Measurements from ENCODE around the gene RPIA. TPM values are rescaled to one million over a fixed set of nuclear protein-coding genes. Genes with fewer than 3 reads are reported as not detected.
"Not testable (repeated sequence)": the region's sequence is repeated elsewhere in the genome, so short reads cannot be mapped to it uniquely, and the experiment has no call there.

The RPIA gene
- total RNA-seq (24.2 TPM), polyA plus RNA-seq (10 to 100 TPM; 41.8 to 51.9 (median 44.4) TPM)

GRCh38 chr2:88691339-88692183, at the start of gene RPIA:
Gene RPIA (plus strand): TSS chr2:88691673. CDS start chr2:88691699, 26 bp downstream.
- H3K4me3 ChIP-seq (ENCODE audit: low read depth, low read length) = peak within 1 kb of the TSS; percentile 98
- no peaks in the 10 kb centered on the region for H3K36me3 ChIP-seq (ENCODE audit: control insufficient read depth, insufficient read depth, low read length)
- H3K27ac Mint-ChIP-seq = peak within 1 kb of the TSS; percentile 96 to 98 (median 97)
- DNase-seq = peak; percentile 99
- no peaks in the 10 kb centered on the region for H3K9me3 ChIP-seq (ENCODE audit: control insufficient read depth in 2 of 2, low read length in 2 of 2)
- peak within 1 kb of the TSS; percentile 95 to 99 (median 98) for H3K4me3 Mint-ChIP-seq
- H3K36me3 Mint-ChIP-seq = peaks cover 6% of the 10 kb centered on the region
- peak within 1 kb of the TSS; percentile 89 for H3K27ac ChIP-seq (ENCODE audit: insufficient read depth, low read length, poor library complexity, severe bottlenecking)
- peaks cover 24 to 67% (median 53%) of the 10 kb centered on the region in 4 donors for H3K4me1 Mint-ChIP-seq
- H3K9me3 Mint-ChIP-seq = no peaks in the 10 kb centered on the region
- peak; percentile 97 for ATAC-seq (ENCODE audit: low read depth in 2 of 2)
- no peaks in the 10 kb centered on the region for H3K27me3 ChIP-seq (ENCODE audit: control insufficient read depth, insufficient read depth, low read length)
- H3K27me3 Mint-ChIP-seq = no peaks in the 10 kb centered on the region
- H3K4me1 ChIP-seq (ENCODE audit: control insufficient read depth, insufficient read depth, low read length, poor library complexity, severe bottlenecking) = peaks cover 24% of the 10 kb centered on the region

GRCh38 chr2:88642278-88642677, 49.2 kb upstream of the RPIA start:
- no peak overlapping the region for H3K4me3 Mint-ChIP-seq
- DNase-seq (no peak), ATAC-seq (ENCODE audit: low read depth in 2 of 2) (no peak)
- H3K27ac ChIP-seq (ENCODE audit: insufficient read depth, low read length, poor library complexity, severe bottlenecking) = no peak overlapping the region
- H3K27ac Mint-ChIP-seq = no peak overlapping the region
- H3K9me3 ChIP-seq (ENCODE audit: control insufficient read depth in 2 of 2, low read length in 2 of 2) = peaks cover 6 to 8% of the 10 kb centered on the region in 2 experiments
- H3K36me3 ChIP-seq (ENCODE audit: control insufficient read depth, insufficient read depth, low read length) = no peaks in the 10 kb centered on the region
- H3K4me1 ChIP-seq (ENCODE audit: control insufficient read depth, insufficient read depth, low read length, poor library complexity, severe bottlenecking) = no peaks in the 10 kb centered on the region
- peaks cover 54% of the 10 kb centered on the region for H3K27me3 Mint-ChIP-seq
- H3K27me3 ChIP-seq (ENCODE audit: control insufficient read depth, insufficient read depth, low read length) = peaks cover 3% of the 10 kb centered on the region
- H3K9me3 Mint-ChIP-seq = peaks cover 0 to 17% (median 2%) of the 10 kb centered on the region in 7 donors
- no peak overlapping the region for H3K4me3 ChIP-seq (ENCODE audit: low read depth, low read length)
- H3K36me3 Mint-ChIP-seq = peaks cover 3% of the 10 kb centered on the region
- peaks cover 0 to 19% (median 10%) of the 10 kb centered on the region in 4 donors for H3K4me1 Mint-ChIP-seq

DNA sequence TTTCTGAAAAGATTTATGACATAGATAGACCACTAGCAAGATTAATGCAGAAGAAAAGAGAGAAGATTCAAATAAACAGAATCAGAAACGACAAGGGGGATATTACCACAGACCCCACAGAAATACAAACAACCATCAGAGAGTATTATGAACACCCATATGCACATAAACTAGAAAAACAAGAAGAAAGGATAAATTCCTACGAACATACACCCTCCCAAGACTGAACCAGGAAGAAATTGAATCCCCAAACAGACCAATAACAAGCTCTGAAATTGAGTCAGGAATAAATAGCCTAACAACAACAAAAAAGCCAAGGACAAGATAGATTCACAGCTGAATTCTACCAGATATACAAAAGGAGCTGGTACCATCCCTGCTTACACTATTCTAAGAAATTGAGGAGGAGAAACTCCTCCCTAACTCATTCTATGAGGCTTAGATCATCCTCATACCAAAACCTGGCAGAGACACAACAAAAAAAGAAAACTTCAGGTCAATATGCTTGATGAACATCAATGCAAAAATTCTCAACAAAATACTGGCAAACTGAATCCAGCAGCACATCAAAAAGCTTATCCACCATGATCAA, 46.1 kb upstream of the RPIA start:
- not testable (repeated sequence) for H3K27ac Mint-ChIP-seq, H3K36me3 Mint-ChIP-seq

GRCh38 chr2:88651646-88652045, 39.8 kb upstream of the RPIA start:
- H3K27me3 Mint-ChIP-seq = peaks cover 23% of the 10 kb centered on the region
- H3K36me3 ChIP-seq (ENCODE audit: control insufficient read depth, insufficient read depth, low read length) = no peaks in the 10 kb centered on the region
- H3K27ac Mint-ChIP-seq = no peak overlapping the region
- H3K4me1 ChIP-seq (ENCODE audit: control insufficient read depth, insufficient read depth, low read length, poor library complexity, severe bottlenecking) = no peaks in the 10 kb centered on the region
- H3K4me3 ChIP-seq (ENCODE audit: low read depth, low read length) = no peak overlapping the region
- H3K36me3 Mint-ChIP-seq = no peaks in the 10 kb centered on the region
- ATAC-seq (ENCODE audit: low read depth in 2 of 2) (no peak), DNase-seq (no peak)
- no peak overlapping the region for H3K27ac ChIP-seq (ENCODE audit: insufficient read depth, low read length, poor library complexity, severe bottlenecking)
- no peaks in the 10 kb centered on the region for H3K9me3 ChIP-seq (ENCODE audit: control insufficient read depth in 2 of 2, low read length in 2 of 2)
- no peaks in the 10 kb centered on the region for H3K27me3 ChIP-seq (ENCODE audit: control insufficient read depth, insufficient read depth, low read length)
- peaks cover 0 to 2% (median 0%) of the 10 kb centered on the region in 7 donors for H3K9me3 Mint-ChIP-seq
- no peak overlapping the region for H3K4me3 Mint-ChIP-seq
- H3K4me1 Mint-ChIP-seq = peaks cover 0 to 2% (median 0%) of the 10 kb centered on the region in 4 donors

More for the DNA sequence above, 46.1 kb upstream of the RPIA start:
- H3K4me3 Mint-ChIP-seq; DNase-seq; H3K27ac ChIP-seq (ENCODE audit: insufficient read depth, low read length, poor library complexity, severe bottlenecking); H3K4me3 ChIP-seq (ENCODE audit: low read depth, low read length); H3K9me3 Mint-ChIP-seq; H3K9me3 ChIP-seq (ENCODE audit: control insufficient read depth in 2 of 2, low read length in 2 of 2); H3K36me3 ChIP-seq (ENCODE audit: control insufficient read depth, insufficient read depth, low read length); H3K4me1 ChIP-seq (ENCODE audit: control insufficient read depth, insufficient read depth, low read length, poor library complexity, severe bottlenecking); ATAC-seq (ENCODE audit: low read depth in 2 of 2); H3K27me3 ChIP-seq (ENCODE audit: control insufficient read depth, insufficient read depth, low read length): not testable (repeated sequence)
- Mint-ChIP-seq H3K4me1 (peaks cover 0 to 11% (median 6%) of the 10 kb centered on the region in 4 donors), H3K27me3 (peaks cover 46% of the 10 kb centered on the region)

DNA sequence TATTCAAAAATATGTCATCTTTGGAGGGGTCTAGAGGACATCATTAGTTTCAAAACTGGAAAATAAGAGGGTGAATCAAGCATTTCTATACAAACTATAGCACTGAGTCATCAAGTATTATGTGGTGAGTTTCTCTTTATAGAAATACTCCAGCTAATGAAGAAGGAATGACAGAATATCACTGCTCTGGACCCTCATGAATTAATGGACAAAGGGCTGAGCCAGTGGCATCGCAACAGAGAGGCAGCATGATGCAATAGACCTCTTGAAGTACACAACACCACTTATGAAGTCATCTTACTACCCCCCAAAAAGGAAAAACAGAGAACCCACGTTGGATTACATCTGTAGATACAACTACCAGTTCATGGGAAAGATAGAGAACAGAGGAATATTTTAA, 36.8 kb upstream of the RPIA start:
- Mint-ChIP-seq H3K9me3 (peaks cover 0 to 2% (median 0%) of the 10 kb centered on the region in 7 donors), H3K4me1 (peaks cover 0 to 2% (median 0%) of the 10 kb centered on the region in 4 donors), H3K27ac (no peak overlapping the region), H3K36me3 (no peaks in the 10 kb centered on the region), H3K4me3 (no peak overlapping the region), H3K27me3 (peaks cover 15% of the 10 kb centered on the region)
- no peaks in the 10 kb centered on the region for H3K9me3 ChIP-seq (ENCODE audit: control insufficient read depth in 2 of 2, low read length in 2 of 2)
- H3K27me3 ChIP-seq (ENCODE audit: control insufficient read depth, insufficient read depth, low read length) = no peaks in the 10 kb centered on the region
- H3K27ac ChIP-seq (ENCODE audit: insufficient read depth, low read length, poor library complexity, severe bottlenecking) = no peak overlapping the region
- ATAC-seq (ENCODE audit: low read depth in 2 of 2) (no peak), DNase-seq (no peak)
- H3K4me1 ChIP-seq (ENCODE audit: control insufficient read depth, insufficient read depth, low read length, poor library complexity, severe bottlenecking) = no peaks in the 10 kb centered on the region
- H3K4me3 ChIP-seq (ENCODE audit: low read depth, low read length) = no peak overlapping the region
- no peaks in the 10 kb centered on the region for H3K36me3 ChIP-seq (ENCODE audit: control insufficient read depth, insufficient read depth, low read length)

DNA sequence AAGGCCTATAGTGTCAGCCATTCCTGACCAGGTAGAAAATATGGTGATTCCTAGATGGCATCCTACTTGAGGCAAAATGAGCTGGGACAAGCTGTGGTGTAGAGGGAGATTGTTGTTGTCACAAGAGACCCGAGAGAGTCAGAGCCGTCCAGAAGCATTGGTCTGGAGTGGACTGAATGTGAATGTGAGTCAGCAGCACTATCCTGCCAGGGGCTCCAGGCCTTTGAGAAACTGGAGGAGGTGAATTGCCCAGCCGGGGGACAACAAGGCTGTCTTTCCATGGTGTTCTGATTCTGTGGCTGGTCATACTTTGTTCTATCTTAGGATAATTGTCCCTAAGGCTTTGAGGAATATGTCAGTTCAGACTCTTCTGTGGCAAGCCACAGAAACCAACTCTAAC, 34.8 kb upstream of the RPIA start:
- H3K4me1 Mint-ChIP-seq = peaks cover 0 to 2% (median 0%) of the 10 kb centered on the region in 4 donors
- Histone ChIP-seq H3K27ac (ENCODE audit: insufficient read depth, low read length, poor library complexity, severe bottlenecking) (no peak overlapping the region), H3K4me3 (ENCODE audit: low read depth, low read length) (no peak overlapping the region), H3K36me3 (ENCODE audit: control insufficient read depth, insufficient read depth, low read length) (no peaks in the 10 kb centered on the region), H3K9me3 (ENCODE audit: control insufficient read depth in 2 of 2, low read length in 2 of 2) (no peaks in the 10 kb centered on the region), H3K4me1 (ENCODE audit: control insufficient read depth, insufficient read depth, low read length, poor library complexity, severe bottlenecking) (no peaks in the 10 kb centered on the region), H3K27me3 (ENCODE audit: control insufficient read depth, insufficient read depth, low read length) (no peaks in the 10 kb centered on the region)
- no peak for ATAC-seq (ENCODE audit: low read depth in 2 of 2)
- no peak for DNase-seq
- peaks cover 3% of the 10 kb centered on the region for H3K36me3 Mint-ChIP-seq
- peaks cover 15% of the 10 kb centered on the region for H3K27me3 Mint-ChIP-seq
- no peak overlapping the region for H3K4me3 Mint-ChIP-seq
- peaks cover 0 to 2% (median 0%) of the 10 kb centered on the region in 7 donors for H3K9me3 Mint-ChIP-seq
- H3K27ac Mint-ChIP-seq = no peak overlapping the region

DNA sequence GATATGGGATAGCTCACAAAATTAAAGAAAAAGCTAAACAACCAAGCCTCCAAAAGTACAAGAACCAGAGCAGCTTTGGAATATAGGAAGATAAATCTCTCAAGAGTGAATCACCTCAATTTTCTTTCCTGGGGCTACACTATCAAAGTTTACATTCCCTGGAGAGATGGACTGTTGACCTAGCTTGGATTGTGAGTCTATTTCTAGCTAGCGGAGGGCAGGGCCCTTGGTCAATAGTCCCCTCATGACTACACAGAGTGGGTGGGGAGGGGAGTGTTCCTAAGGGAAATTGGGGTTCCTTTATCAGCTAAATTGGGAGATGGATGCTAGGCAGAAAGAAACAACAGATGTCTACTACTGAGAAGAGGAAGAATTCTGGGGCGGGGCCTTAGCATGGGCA, 34.3 kb upstream of the RPIA start:
- H3K27ac ChIP-seq (ENCODE audit: insufficient read depth, low read length, poor library complexity, severe bottlenecking) = no peak overlapping the region
- no peaks in the 10 kb centered on the region for H3K4me1 ChIP-seq (ENCODE audit: control insufficient read depth, insufficient read depth, low read length, poor library complexity, severe bottlenecking)
- no peak overlapping the region for H3K27ac Mint-ChIP-seq
- peaks cover 11% of the 10 kb centered on the region for H3K27me3 Mint-ChIP-seq
- no peak overlapping the region for H3K4me3 ChIP-seq (ENCODE audit: low read depth, low read length)
- ATAC-seq (ENCODE audit: low read depth in 2 of 2) = no peak
- H3K4me1 Mint-ChIP-seq = no peaks in the 10 kb centered on the region
- H3K36me3 ChIP-seq (ENCODE audit: control insufficient read depth, insufficient read depth, low read length) = no peaks in the 10 kb centered on the region
- DNase-seq = no peak
- no peak overlapping the region for H3K4me3 Mint-ChIP-seq
- H3K36me3 Mint-ChIP-seq = peaks cover 3% of the 10 kb centered on the region
- no peaks in the 10 kb centered on the region for H3K9me3 Mint-ChIP-seq
- H3K27me3 ChIP-seq (ENCODE audit: control insufficient read depth, insufficient read depth, low read length) = no peaks in the 10 kb centered on the region
- no peaks in the 10 kb centered on the region for H3K9me3 ChIP-seq (ENCODE audit: control insufficient read depth in 2 of 2, low read length in 2 of 2)
